ENCODE measurements around the gene ACTA2. TPM values are rescaled to one million over a fixed set of nuclear protein-coding genes. Genes with fewer than 3 reads are reported as not detected.

The ACTA2 gene
- total and polyA plus RNA-seq, 2 donors (not counting 1 experiment from before 2014, with no cell fraction given): 1.8 to 3.7 TPM

DNA sequence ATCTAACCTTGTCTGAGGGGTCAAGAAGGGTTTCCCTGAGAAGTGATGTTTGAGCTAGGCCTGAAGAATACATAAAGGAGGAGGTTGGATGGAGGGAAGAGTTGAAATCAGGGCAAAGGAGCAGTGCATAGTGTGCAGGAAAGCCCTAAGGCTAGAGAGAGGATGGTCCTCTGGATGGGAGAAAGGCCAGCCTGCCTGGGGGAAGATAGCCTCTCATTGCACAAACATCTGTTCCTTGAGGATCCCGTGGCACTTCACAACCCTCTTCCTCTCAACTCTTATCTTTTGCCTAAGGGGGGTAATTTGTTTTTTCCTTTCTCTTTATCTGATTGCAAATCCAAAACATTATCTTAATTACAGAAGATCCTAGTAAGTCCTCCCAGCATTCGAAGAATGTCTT is 36.8 kb downstream of the ACTA2 start:
- POLR2A ChIA-PET: no interaction called here
- Histone ChIP-seq H2AFZ (ENCODE audit: insufficient read depth, low read depth, low read length, poor library complexity, severe bottlenecking) (no peak overlapping the region), H3K4me3 (ENCODE audit: control extremely low read depth in 1 of 5, extremely low read depth in 1 of 5, insufficient read depth in 1 of 5, low read depth in 2 of 5, low read length in 4 of 5) (no peak overlapping the region), H3K27me3 (replicated peaks in 1 of 4; ENCODE audit: control extremely low read depth in 1 of 4, control insufficient read depth in 3 of 4, insufficient read depth in 4 of 4, low read length in 3 of 4) (no peaks in the 10 kb centered on the region), H3K36me3 (replicated peaks in 1 of 2; ENCODE audit: control extremely low read depth in 1 of 2, control insufficient read depth in 1 of 2, extremely low read depth in 1 of 2, insufficient read depth in 2 of 2, low read length in 1 of 2) (peaks cover 0 to 70% of the 10 kb centered on the region in 2 experiments), H3K9me3 (ENCODE audit: control extremely low read depth in 1 of 3, control insufficient read depth in 2 of 3, insufficient read depth in 1 of 3, low read length in 2 of 3) (no peaks in the 10 kb centered on the region), H3K4me2 (replicated peaks; ENCODE audit: low read depth, low read length, poor library complexity, severe bottlenecking) (no peak overlapping the region), H4K20me1 (ENCODE audit: control insufficient read depth, insufficient read depth, low read length, poor library complexity, severe bottlenecking) (no peaks in the 10 kb centered on the region), H3K79me2 (ENCODE audit: control insufficient read depth, insufficient read depth, low read length) (no peaks in the 10 kb centered on the region), H3K4me1 (ENCODE audit: control insufficient read depth in 2 of 2, insufficient read depth in 2 of 2, low read length in 2 of 2) (no peaks in the 10 kb centered on the region), H3K9ac (ENCODE audit: low read length) (no peak overlapping the region), H3K27ac (ENCODE audit: low read length in 2 of 2) (no peak overlapping the region)
- Mint-ChIP-seq H3K27me3 (no peaks in the 10 kb centered on the region), H3K9me3 (ENCODE audit: insufficient read depth) (no peaks in the 10 kb centered on the region), H3K4me3 (no peak overlapping the region), H3K27ac (no peak overlapping the region), H3K4me1 (no peaks in the 10 kb centered on the region)
- WGBS (ENCODE audit: insufficient coverage): no CpG with 5 or more reads among the region's 2 CpGs
- CTCF ChIA-PET: interaction anchor here (0.7 kb wide), 1 partner anchor 76 kb away, joined by 5 read pairs; no protein-coding TSS in a partner anchor
- no peak for ATAC-seq (ENCODE audit: low read depth)
- intact Hi-C loops (cut with micrococcal nuclease): loop anchor here (5.0 kb wide), 1 partner anchor 33 kb away; the partner anchor contains the start of gene STAMBPL1
- TF ChIP-seq, protein P1, sequence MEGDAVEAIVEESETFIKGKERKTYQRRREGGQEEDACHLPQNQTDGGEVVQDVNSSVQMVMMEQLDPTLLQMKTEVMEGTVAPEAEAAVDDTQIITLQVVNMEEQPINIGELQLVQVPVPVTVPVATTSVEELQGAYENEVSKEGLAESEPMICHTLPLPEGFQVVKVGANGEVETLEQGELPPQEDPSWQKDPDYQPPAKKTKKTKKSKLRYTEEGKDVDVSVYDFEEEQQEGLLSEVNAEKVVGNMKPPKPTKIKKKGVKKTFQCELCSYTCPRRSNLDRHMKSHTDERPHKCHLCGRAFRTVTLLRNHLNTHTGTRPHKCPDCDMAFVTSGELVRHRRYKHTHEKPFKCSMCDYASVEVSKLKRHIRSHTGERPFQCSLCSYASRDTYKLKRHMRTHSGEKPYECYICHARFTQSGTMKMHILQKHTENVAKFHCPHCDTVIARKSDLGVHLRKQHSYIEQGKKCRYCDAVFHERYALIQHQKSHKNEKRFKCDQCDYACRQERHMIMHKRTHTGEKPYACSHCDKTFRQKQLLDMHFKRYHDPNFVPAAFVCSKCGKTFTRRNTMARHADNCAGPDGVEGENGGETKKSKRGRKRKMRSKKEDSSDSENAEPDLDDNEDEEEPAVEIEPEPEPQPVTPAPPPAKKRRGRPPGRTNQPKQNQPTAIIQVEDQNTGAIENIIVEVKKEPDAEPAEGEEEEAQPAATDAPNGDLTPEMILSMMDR (IDR thresholded peaks at IDR 0.05): no peak
- TF ChIP-seq EZH2 (IDR thresholded peaks at IDR 0.05; ENCODE audit: borderline replicate concordance, insufficient read depth, low read depth, low read length, poor library complexity, severe bottlenecking): no peak
- DNase-seq: no peak

DNA sequence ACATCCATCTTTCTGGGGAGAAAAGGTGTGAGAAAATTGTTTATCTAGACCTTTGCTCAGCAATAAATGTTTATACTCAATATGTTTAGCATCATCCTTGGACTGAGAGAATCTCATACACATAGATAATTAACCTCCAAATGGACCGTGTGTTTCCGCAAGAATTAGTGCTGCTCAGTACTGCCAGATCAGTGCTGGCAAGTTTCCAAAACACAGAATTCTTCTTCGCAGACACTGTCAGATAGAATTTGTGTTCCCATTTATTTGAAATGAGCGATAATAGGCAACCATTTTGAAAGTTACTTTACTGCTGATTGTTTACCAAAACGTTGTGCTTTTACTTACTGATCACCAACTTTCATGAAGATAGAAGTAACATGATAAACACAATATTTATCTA is 38.8 kb downstream of the ACTA2 start:
- Histone ChIP-seq H2AFZ (ENCODE audit: insufficient read depth, low read depth, low read length, poor library complexity, severe bottlenecking) (no peak overlapping the region), H3K27ac (ENCODE audit: low read length in 2 of 2) (no peak overlapping the region), H3K4me2 (replicated peaks; ENCODE audit: low read depth, low read length, poor library complexity, severe bottlenecking) (no peak overlapping the region), H3K79me2 (ENCODE audit: control insufficient read depth, insufficient read depth, low read length) (no peaks in the 10 kb centered on the region), H4K20me1 (ENCODE audit: control insufficient read depth, insufficient read depth, low read length, poor library complexity, severe bottlenecking) (no peaks in the 10 kb centered on the region), H3K9ac (ENCODE audit: low read length) (no peak overlapping the region), H3K4me1 (ENCODE audit: control insufficient read depth in 2 of 2, insufficient read depth in 2 of 2, low read length in 2 of 2) (no peaks in the 10 kb centered on the region), H3K36me3 (replicated peaks in 1 of 2; ENCODE audit: control extremely low read depth in 1 of 2, control insufficient read depth in 1 of 2, extremely low read depth in 1 of 2, insufficient read depth in 2 of 2, low read length in 1 of 2) (peaks cover 1 to 72% of the 10 kb centered on the region in 2 experiments), H3K9me3 (ENCODE audit: control extremely low read depth in 1 of 3, control insufficient read depth in 2 of 3, insufficient read depth in 1 of 3, low read length in 2 of 3) (no peaks in the 10 kb centered on the region), H3K4me3 (ENCODE audit: control extremely low read depth in 1 of 5, extremely low read depth in 1 of 5, insufficient read depth in 1 of 5, low read depth in 2 of 5, low read length in 4 of 5) (no peak overlapping the region), H3K27me3 (replicated peaks in 1 of 4; ENCODE audit: control extremely low read depth in 1 of 4, control insufficient read depth in 3 of 4, insufficient read depth in 4 of 4, low read length in 3 of 4) (no peaks in the 10 kb centered on the region)
- ATAC-seq (ENCODE audit: low read depth) (no peak), DNase-seq (no peak)
- Mint-ChIP-seq H3K27ac (no peak overlapping the region), H3K9me3 (ENCODE audit: insufficient read depth) (no peaks in the 10 kb centered on the region), H3K4me3 (no peak overlapping the region), H3K27me3 (no peaks in the 10 kb centered on the region), H3K4me1 (no peaks in the 10 kb centered on the region)
- WGBS (ENCODE audit: insufficient coverage): 100% methylated on average over 2 of the region's 5 CpGs
- TF ChIP-seq EZH2 (IDR thresholded peaks at IDR 0.05; ENCODE audit: borderline replicate concordance, insufficient read depth, low read depth, low read length, poor library complexity, severe bottlenecking): no peak
- TF ChIP-seq, protein P1 (IDR thresholded peaks at IDR 0.05): no peak
- CTCF ChIA-PET: no interaction called here
- intact Hi-C loops (cut with micrococcal nuclease): no loop called here
- POLR2A ChIA-PET: no interaction called here
